Measurements from ENCODE around the gene EMB. TPM values are rescaled to one million over a fixed set of nuclear protein-coding genes. Genes with fewer than 3 reads are reported as not detected.

The EMB gene
- total RNA-seq, 1 donor from 2014 or later, result not detected

Other genes with a start within 250 kb of the EMB start
- 0.13 and 0.28 TPM in 2 replicates for gene PARP8, start 225.3 kb upstream of the EMB start, total RNA-seq

Data from pulmonary artery endothelial cell (primary cell).